BLaER1 (cell line): ENCODE measurements around the gene FNBP1L.
A peak's percentile ranks its signal among the peaks of the same experiment; 100 is the strongest.

Experiments used
- H3K27ac ChIP-seq: shearing (Covaris generic); formaldehyde crosslinking; 2 replicates; pipeline ENCODE4 v1.8.1; 2022
- H3K27me3 ChIP-seq: shearing (Covaris generic); formaldehyde crosslinking; 2 replicates; pipeline ENCODE4 v1.8.1; 2022
- H3K36me3 ChIP-seq: shearing (Covaris generic); formaldehyde crosslinking; 2 replicates; pipeline ENCODE4 v1.8.1; 2022
- H3K4me1 ChIP-seq: shearing (Covaris generic); formaldehyde crosslinking; 2 replicates; pipeline ENCODE4 v1.8.1; 2022
- H3K4me2 ChIP-seq: shearing (Covaris generic); formaldehyde crosslinking; 2 replicates; pipeline ENCODE4 v1.8.1; 2022
- H3K4me3 ChIP-seq: shearing (Covaris generic); formaldehyde crosslinking; 2 replicates; pipeline ENCODE4 v1.8.1; 2022
- H3K9ac ChIP-seq: shearing (Covaris generic); formaldehyde crosslinking; 2 replicates; pipeline ENCODE4 v1.8.1; 2022
- H3K9me3 ChIP-seq: shearing (Covaris generic); formaldehyde crosslinking; 2 replicates; pipeline ENCODE4 v1.8.1; 2022
- H4K20me1 ChIP-seq: shearing (Covaris generic); formaldehyde crosslinking; 2 replicates; pipeline ENCODE4 v1.8.1; 2022
- Cebpa-rat ChIP-seq: shearing (Covaris generic); IDR thresholded peaks from 2 replicates; pipeline ENCODE4 v1.8.1; 2022

Gene FNBP1L

DNA sequence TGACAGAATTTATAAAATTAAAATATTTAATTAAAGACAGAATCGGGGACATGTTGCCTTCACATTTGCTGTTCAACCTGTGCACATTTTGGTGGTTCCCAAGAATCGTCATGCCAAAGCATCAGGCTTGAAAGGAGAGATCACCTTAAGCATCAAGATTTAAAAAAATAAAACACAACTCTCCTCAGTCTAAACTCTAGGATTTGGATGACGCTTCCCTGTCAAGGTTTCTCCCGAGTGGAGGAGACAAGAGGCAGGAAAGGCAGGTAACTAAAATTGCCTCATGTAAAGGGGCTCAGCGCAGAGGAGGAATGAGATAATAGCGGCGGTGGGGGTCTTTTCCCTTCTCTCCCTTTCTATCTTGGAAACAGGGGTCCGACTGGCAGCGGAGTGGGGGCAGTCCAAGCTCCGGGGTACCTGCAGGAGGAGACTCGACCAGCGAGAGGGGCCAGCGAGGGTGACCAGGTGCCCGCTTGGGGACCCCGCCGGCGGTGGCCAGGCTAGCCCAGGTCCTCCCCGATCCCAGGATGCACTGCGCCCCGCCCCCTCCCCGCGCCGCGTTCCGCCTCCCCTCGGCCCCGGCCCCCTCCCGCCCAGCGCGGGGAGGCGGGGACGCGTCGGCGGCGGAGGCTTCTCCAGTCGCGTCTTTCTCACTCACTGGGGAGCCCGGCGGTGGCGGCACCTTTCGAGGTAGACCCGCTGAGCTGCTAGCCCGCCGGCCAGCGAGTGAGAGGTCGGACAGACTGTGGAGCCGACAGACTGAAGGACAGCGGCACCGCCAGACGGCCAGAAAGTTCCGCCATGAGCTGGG is at the start of gene FNBP1L:
TSS of gene FNBP1L (plus strand) at position 638 of the 811 bp plus-strand sequence. CDS start at position 802, 164 bp downstream.
- H3K36me3 ChIP-seq, result no peaks in the 10 kb centered on the region
- peak within 1 kb of the TSS; percentile 95 for H3K9ac ChIP-seq
- peak within 1 kb of the TSS; percentile 90 for H3K27ac ChIP-seq
- peak within 1 kb of the TSS; percentile 96 for H3K4me2 ChIP-seq
- H3K4me3 ChIP-seq, result peak within 1 kb of the TSS; percentile 100
- H3K9me3 ChIP-seq, result no peaks in the 10 kb centered on the region
- no peak for TF ChIP-seq Cebpa-rat
- peaks cover 29% of the 10 kb centered on the region for H3K4me1 ChIP-seq
- H4K20me1 ChIP-seq, result peaks cover 40% of the 10 kb centered on the region
- H3K27me3 ChIP-seq, result no peaks in the 10 kb centered on the region

DNA sequence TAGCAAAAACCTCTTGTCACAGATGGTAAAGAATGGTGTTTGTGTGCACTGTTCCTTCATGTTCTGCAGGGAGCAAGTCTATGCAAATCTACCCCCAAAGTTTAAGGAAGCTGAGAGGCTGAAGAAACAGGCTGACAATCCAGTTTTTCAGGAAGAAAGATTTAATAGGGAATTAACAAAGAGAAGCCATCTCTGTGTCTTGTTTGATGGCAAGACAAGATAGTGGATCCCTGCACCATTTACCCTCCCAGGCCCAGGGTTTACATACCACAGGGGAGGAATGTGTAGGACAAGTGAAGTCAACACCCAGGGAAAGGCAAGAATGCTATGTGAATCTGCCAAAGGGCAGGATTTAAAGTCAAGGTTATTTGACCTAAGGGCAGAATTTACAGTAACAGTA is 48.1 kb upstream of the FNBP1L start:
- Histone ChIP-seq H3K9me3 (0 out of 2 replicates have a peak, but pooled peaks cover 4% of the 10 kb centered on the region), H3K4me2 (no peak overlapping the region), H3K36me3 (no peaks in the 10 kb centered on the region), H3K9ac (no peak overlapping the region), H3K27me3 (no peaks in the 10 kb centered on the region), H3K27ac (no peak overlapping the region), H3K4me1 (no peaks in the 10 kb centered on the region), H4K20me1 (no peaks in the 10 kb centered on the region), H3K4me3 (no peak overlapping the region)
- TF ChIP-seq Cebpa-rat, result no peak

DNA sequence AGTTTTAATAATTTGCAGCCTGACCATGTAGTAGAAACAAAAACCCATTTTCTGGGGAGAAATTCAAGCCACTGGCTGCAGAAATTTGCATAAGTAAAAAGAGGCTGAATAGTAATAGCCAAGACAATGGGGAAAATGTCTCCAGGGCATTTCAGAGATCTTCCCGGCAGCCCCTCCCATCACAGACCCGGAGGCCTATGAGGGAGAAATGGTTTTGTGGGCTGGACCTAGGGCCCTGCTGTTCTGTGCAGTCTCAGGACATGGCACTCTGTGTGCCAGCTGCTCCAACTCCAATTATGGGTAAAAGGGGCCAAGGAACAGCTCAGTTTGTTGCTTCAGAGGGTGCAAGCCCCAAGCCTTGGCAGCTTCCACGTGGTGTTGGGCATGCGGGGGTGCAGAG is 39.7 kb upstream of the FNBP1L start:
- Histone ChIP-seq H3K9ac (no peak overlapping the region), H4K20me1 (no peaks in the 10 kb centered on the region), H3K4me1 (no peaks in the 10 kb centered on the region), H3K4me3 (no peak overlapping the region), H3K36me3 (no peaks in the 10 kb centered on the region), H3K4me2 (no peak overlapping the region), H3K9me3 (peaks cover 28% of the 10 kb centered on the region), H3K27ac (no peak overlapping the region), H3K27me3 (no peaks in the 10 kb centered on the region)
- TF ChIP-seq Cebpa-rat, result no peak

- no peak for TF ChIP-seq Cebpa-rat
- Histone ChIP-seq H3K4me3 (no peak overlapping the region), H3K27ac (no peak overlapping the region), H3K9ac (no peak overlapping the region), H3K27me3 (no peaks in the 10 kb centered on the region), H3K9me3 (peaks cover 28% of the 10 kb centered on the region), H3K4me2 (no peak overlapping the region), H3K4me1 (peaks cover 11% of the 10 kb centered on the region), H4K20me1 (no peaks in the 10 kb centered on the region), H3K36me3 (no peaks in the 10 kb centered on the region)
Measured at GRCh38 chr1:93411000-93411399, 36.9 kb upstream of the FNBP1L start.

- no peak for TF ChIP-seq Cebpa-rat
- Histone ChIP-seq H3K9me3 (peaks cover 6% of the 10 kb centered on the region), H3K36me3 (no peaks in the 10 kb centered on the region), H3K9ac (peak overlapping the region; percentile 8; the same call in 1 of the 2 replicates), H3K27me3 (no peaks in the 10 kb centered on the region), H3K4me1 (peaks cover 15% of the 10 kb centered on the region), H3K4me3 (no peak overlapping the region), H3K27ac (no peak overlapping the region), H4K20me1 (no peaks in the 10 kb centered on the region), H3K4me2 (peak overlapping the region; percentile 50)
Measured at GRCh38 chr1:93414749-93415148, 33.2 kb upstream of the FNBP1L start.

- H3K4me1 ChIP-seq, result peaks cover 15% of the 10 kb centered on the region
- no peaks in the 10 kb centered on the region for H4K20me1 ChIP-seq
- no peaks in the 10 kb centered on the region for H3K36me3 ChIP-seq
- H3K4me2 ChIP-seq, result peak overlapping the region; percentile 50
- H3K27me3 ChIP-seq, result no peaks in the 10 kb centered on the region
- H3K9me3 ChIP-seq, result peaks cover 5% of the 10 kb centered on the region; the same call in 1 of the 2 replicates
- H3K27ac ChIP-seq, result no peak overlapping the region
- no peak overlapping the region for H3K4me3 ChIP-seq
- H3K9ac ChIP-seq, result peak overlapping the region; percentile 8; the same call in 1 of the 2 replicates
- no peak for TF ChIP-seq Cebpa-rat
Measured at GRCh38 chr1:93415296-93415695, 32.6 kb upstream of the FNBP1L start.

DNA sequence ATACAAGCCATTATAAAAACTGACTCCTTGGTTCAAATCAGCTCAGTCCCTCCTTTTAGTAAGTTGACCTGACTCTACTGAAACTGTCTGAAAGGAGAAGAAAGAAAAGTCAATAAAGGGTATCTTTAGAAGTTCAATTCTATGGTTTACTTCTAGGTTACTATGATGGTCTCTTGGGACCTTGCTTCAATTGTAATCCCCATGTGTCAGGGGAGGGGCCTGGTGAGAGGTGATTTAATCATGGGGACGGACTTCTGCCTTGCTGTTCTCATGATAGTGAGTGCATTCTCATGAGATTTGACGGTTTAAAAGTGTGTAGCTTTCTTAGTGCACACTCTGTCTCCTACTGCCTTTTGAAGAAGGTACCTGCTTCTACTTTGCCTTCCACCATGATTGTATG is 31.7 kb upstream of the FNBP1L start:
- Histone ChIP-seq H3K9me3 (peaks cover 5% of the 10 kb centered on the region; the same call in 1 of the 2 replicates), H3K27ac (no peak overlapping the region), H3K27me3 (no peaks in the 10 kb centered on the region), H3K4me2 (no peak overlapping the region), H3K9ac (no peak overlapping the region), H3K36me3 (no peaks in the 10 kb centered on the region), H3K4me1 (peaks cover 15% of the 10 kb centered on the region), H3K4me3 (no peak overlapping the region), H4K20me1 (no peaks in the 10 kb centered on the region)
- no peak for TF ChIP-seq Cebpa-rat

- Histone ChIP-seq H4K20me1 (no peaks in the 10 kb centered on the region), H3K4me3 (no peak overlapping the region), H3K4me1 (peaks cover 15% of the 10 kb centered on the region), H3K27ac (no peak overlapping the region), H3K9me3 (peaks cover 5% of the 10 kb centered on the region; the same call in 1 of the 2 replicates), H3K27me3 (no peaks in the 10 kb centered on the region), H3K4me2 (no peak overlapping the region), H3K9ac (no peak overlapping the region), H3K36me3 (no peaks in the 10 kb centered on the region)
- no peak for TF ChIP-seq Cebpa-rat
Measured at GRCh38 chr1:93419344-93419743, 28.6 kb upstream of the FNBP1L start.

GRCh38 chr1:93420400-93420799 is 27.5 kb upstream of the FNBP1L start:
- Histone ChIP-seq H3K4me2 (no peak overlapping the region), H3K27me3 (no peaks in the 10 kb centered on the region), H3K9ac (no peak overlapping the region), H3K9me3 (peaks cover 5% of the 10 kb centered on the region; the same call in 1 of the 2 replicates), H3K27ac (no peak overlapping the region), H4K20me1 (no peaks in the 10 kb centered on the region), H3K4me3 (no peak overlapping the region), H3K36me3 (no peaks in the 10 kb centered on the region), H3K4me1 (peaks cover 7% of the 10 kb centered on the region; the same call in 1 of the 2 replicates)
- TF ChIP-seq Cebpa-rat, result no peak

GRCh38 chr1:93426181-93426580 is 21.7 kb upstream of the FNBP1L start:
- Histone ChIP-seq H3K9me3 (peaks cover 23% of the 10 kb centered on the region), H3K4me1 (no peaks in the 10 kb centered on the region), H3K27me3 (no peaks in the 10 kb centered on the region), H3K36me3 (0 out of 2 replicates have a peak, but pooled peaks cover 5% of the 10 kb centered on the region), H4K20me1 (no peaks in the 10 kb centered on the region), H3K4me3 (no peak overlapping the region), H3K27ac (no peak overlapping the region), H3K9ac (no peak overlapping the region), H3K4me2 (no peak overlapping the region)
- no peak for TF ChIP-seq Cebpa-rat
